SIG-M5 treated with dmso at 0.1 percent for 504 hours (cell line): Measurements from ENCODE around the gene LILRB4.
"Not testable (repeated sequence)": the region's sequence is repeated elsewhere in the genome, so short reads cannot be mapped to it uniquely, and the experiment has no call there.

Experiments
- DNase-seq: peaks from one replicate; lab custom pipeline; 2025; ENCODE audit not compliant: unreplicated experiment; lab: John Stamatoyannopoulos, UW

The LILRB4 gene

GRCh38 chr19:54691582-54692297, 29.0 kb downstream of the LILRB4 start:
- DNase-seq: no peak

GRCh38 chr19:54692298-54692615, 29.5 kb downstream of the LILRB4 start:
- no peak for DNase-seq

- no peak for DNase-seq
These were observed 31.9 kb downstream of the LILRB4 start for GRCh38 chr19:54694648-54695047.

GRCh38 chr19:54696117-54696548, 33.3 kb downstream of the LILRB4 start:
- peak; percentile 22 for DNase-seq

GRCh38 chr19:54696766-54697165, 34.0 kb downstream of the LILRB4 start:
- DNase-seq: no peak

GRCh38 chr19:54697716-54698115, 34.9 kb downstream of the LILRB4 start:
- not testable (repeated sequence) for DNase-seq

GRCh38 chr19:54704928-54705327, 42.1 kb downstream of the LILRB4 start:
- no peak for DNase-seq

GRCh38 chr19:54707962-54708361, 45.2 kb downstream of the LILRB4 start:
- no peak for DNase-seq

- DNase-seq: no peak
These were observed 46.0 kb downstream of the LILRB4 start for GRCh38 chr19:54708781-54709180.

GRCh38 chr19:54709212-54709948, 46.6 kb downstream of the LILRB4 start:
- DNase-seq: no peak

GRCh38 chr19:54709956-54710355, 47.2 kb downstream of the LILRB4 start:
- DNase-seq: not testable (repeated sequence)
